ENCODE data around the gene TENT4A. TPM values are rescaled to one million over a fixed set of nuclear protein-coding genes. Genes with fewer than 3 reads are reported as not detected.
"Not testable (repeated sequence)": the region's sequence is repeated elsewhere in the genome, so short reads cannot be mapped to it uniquely, and the experiment has no call there.

Gene TENT4A
- total and polyA plus RNA-seq, 10 of the 15 experiments (the other 5 are each of a cell fraction or from before 2014, with no cell fraction given): 1.4 to 30.6 (median 12.5) TPM

- CTCF ChIA-PET: interaction anchor here (2.6 kb wide), 1 partner anchor 12 kb away, joined by 8 read pairs; no protein-coding TSS in a partner anchor
- SMC1A ChIA-PET (ENCODE audit: uncharacterized antibody, unreplicated experiment): no interaction called here
- FAIRE-seq: no peak
- Histone ChIP-seq H4K20me1 (ENCODE audit: control insufficient read depth, insufficient read depth) (no peaks in the 10 kb centered on the region), H3K79me2 (ENCODE audit: control insufficient read depth, insufficient read depth, low read length) (no peaks in the 10 kb centered on the region), H3K4me3 (no peak overlapping the region), H3K36me3 (ENCODE audit: control insufficient read depth in 2 of 2, insufficient read depth in 2 of 2, low read length in 1 of 2) (peaks cover 0 to 3% of the 10 kb centered on the region in 2 experiments; a peak in 2 of 4 replicates), H3K27ac (ENCODE audit: control insufficient read depth, insufficient read depth) (no peak overlapping the region), H3K4me2 (ENCODE audit: control insufficient read depth, insufficient read depth) (no peak overlapping the region), H3K4me1 (ENCODE audit: control insufficient read depth, insufficient read depth, low read length) (no peaks in the 10 kb centered on the region), H2AFZ (ENCODE audit: control insufficient read depth, low read depth, low read length) (no peak overlapping the region), H3K27me3 (replicated peaks in 1 of 2; ENCODE audit: control insufficient read depth in 2 of 2, insufficient read depth in 2 of 2, low read length in 1 of 2) (no peaks in the 10 kb centered on the region), H3K9me3 (replicated peaks; ENCODE audit: control insufficient read depth, insufficient read depth, low read length) (no peaks in the 10 kb centered on the region), H3K9ac (ENCODE audit: control insufficient read depth, insufficient read depth, low read length) (no peak overlapping the region)
- BruUV-seq (replicated peaks): no TSS peak
- no peak for ATAC-seq
- 100% methylated on average over 5 of the region's 5 CpGs for WGBS (ENCODE audit: insufficient coverage, insufficient replicate concordance, low lambda C conversion rate, missing lambda C conversion rate)
- intact Hi-C loops (cut with micrococcal nuclease; ENCODE audit: unreplicated experiment) (no loop called here), in situ Hi-C loops (cut with MboI) (no loop called here)
- RAD21 ChIA-PET (ENCODE audit: unreplicated experiment): no interaction called here
- POLR2A ChIA-PET: no interaction called here
- TF ChIP-seq MAX (IDR thresholded peaks at IDR 0.05; ENCODE audit: low read depth, low read length) (no peak), KLF5 (IDR thresholded peaks at IDR 0.05; ENCODE audit: partially characterized antibody) (no peak), SMARCA5 (IDR thresholded peaks at IDR 0.05) (no peak), ASH2L (IDR thresholded peaks at IDR 0.05; ENCODE audit: borderline replicate concordance, low read depth) (no peak), ZNF24 (IDR thresholded peaks at IDR 0.05) (no peak), SUPT20H (IDR thresholded peaks at IDR 0.05; ENCODE audit: borderline replicate concordance, control insufficient read depth, low read depth, low read length) (no peak), POLR2AphosphoS5 (IDR thresholded peaks at IDR 0.05; ENCODE audit: low read length) (no peak), EZH2 (IDR thresholded peaks at IDR 0.05; ENCODE audit: borderline replicate concordance, control insufficient read depth, low read depth, low read length) (no peak), MYB (IDR thresholded peaks at IDR 0.05; ENCODE audit: borderline replicate concordance, low read depth, low read length) (no peak), IRF4 (IDR thresholded peaks at IDR 0.05; ENCODE audit: low read depth, low read length) (no peak), CHD1 (IDR thresholded peaks at IDR 0.05; ENCODE audit: low read depth, low read length) (no peak), IKZF1 (conservative IDR thresholded peaks at IDR 0.05) (no peak), STAT1 (conservative IDR thresholded peaks at IDR 0.05) (no peak), NR2F1 (conservative IDR thresholded peaks at IDR 0.05) (no peak), SRF (IDR thresholded peaks at IDR 0.05; ENCODE audit: low read depth in 2 of 2, low read length in 2 of 2) (no peak)
- DNase-seq (ENCODE audit: low read depth, low spot score): no peak
Observed at GRCh38 chr5:6667648-6668047, 45.6 kb upstream of the TENT4A start.

- WGBS (ENCODE audit: insufficient coverage, insufficient replicate concordance, low lambda C conversion rate, missing lambda C conversion rate): 88% methylated on average over 9 of the region's 9 CpGs
- ATAC-seq; POLR2A ChIA-PET; intact Hi-C loops (cut with micrococcal nuclease; ENCODE audit: unreplicated experiment); SMC1A ChIA-PET (ENCODE audit: uncharacterized antibody, unreplicated experiment); in situ Hi-C loops (cut with MboI); H3K9ac ChIP-seq (ENCODE audit: control insufficient read depth, insufficient read depth, low read length); H3K4me1 ChIP-seq (ENCODE audit: control insufficient read depth, insufficient read depth, low read length); H3K9me3 ChIP-seq (replicated peaks; ENCODE audit: control insufficient read depth, insufficient read depth, low read length); H3K27ac ChIP-seq (ENCODE audit: control insufficient read depth, insufficient read depth); H4K20me1 ChIP-seq (ENCODE audit: control insufficient read depth, insufficient read depth); H3K4me3 ChIP-seq; H3K79me2 ChIP-seq (ENCODE audit: control insufficient read depth, insufficient read depth, low read length); H2AFZ ChIP-seq (ENCODE audit: control insufficient read depth, low read depth, low read length); H3K4me2 ChIP-seq (ENCODE audit: control insufficient read depth, insufficient read depth); H3K27me3 ChIP-seq (replicated peaks in 1 of 2; ENCODE audit: control insufficient read depth in 2 of 2, insufficient read depth in 2 of 2, low read length in 1 of 2); H3K36me3 ChIP-seq (ENCODE audit: control insufficient read depth in 2 of 2, insufficient read depth in 2 of 2, low read length in 1 of 2); FAIRE-seq; DNase-seq (ENCODE audit: low read depth, low spot score); BruUV-seq (replicated peaks): not testable (repeated sequence)
- CTCF ChIA-PET: interaction anchor here (2.6 kb wide), 1 partner anchor 10 kb away, joined by 8 read pairs; no protein-coding TSS in a partner anchor
- RAD21 ChIA-PET (ENCODE audit: unreplicated experiment): interaction anchor here (1.4 kb wide), 1 partner anchor 36 kb away, joined by 3 read pairs; the partner anchor contains the start of genes NSUN2 and SRD5A1
Observed at GRCh38 chr5:6668717-6669116, 44.5 kb upstream of the TENT4A start.
